HG03439 (cell line): Measurements from ENCODE around the gene ASH1L.
"Not testable (repeated sequence)": the region's sequence is repeated elsewhere in the genome, so short reads cannot be mapped to it uniquely, and the experiment has no call there.

Experiments
- ATAC-seq: cut with Tn5 transposase; IDR thresholded peaks from one replicate; pipeline ENCODE4 v1.9.1; 2021; ENCODE audit warnings: mild to moderate bottlenecking, moderate library complexity; ENCODE audit not compliant: unreplicated experiment

The ASH1L gene

DNA sequence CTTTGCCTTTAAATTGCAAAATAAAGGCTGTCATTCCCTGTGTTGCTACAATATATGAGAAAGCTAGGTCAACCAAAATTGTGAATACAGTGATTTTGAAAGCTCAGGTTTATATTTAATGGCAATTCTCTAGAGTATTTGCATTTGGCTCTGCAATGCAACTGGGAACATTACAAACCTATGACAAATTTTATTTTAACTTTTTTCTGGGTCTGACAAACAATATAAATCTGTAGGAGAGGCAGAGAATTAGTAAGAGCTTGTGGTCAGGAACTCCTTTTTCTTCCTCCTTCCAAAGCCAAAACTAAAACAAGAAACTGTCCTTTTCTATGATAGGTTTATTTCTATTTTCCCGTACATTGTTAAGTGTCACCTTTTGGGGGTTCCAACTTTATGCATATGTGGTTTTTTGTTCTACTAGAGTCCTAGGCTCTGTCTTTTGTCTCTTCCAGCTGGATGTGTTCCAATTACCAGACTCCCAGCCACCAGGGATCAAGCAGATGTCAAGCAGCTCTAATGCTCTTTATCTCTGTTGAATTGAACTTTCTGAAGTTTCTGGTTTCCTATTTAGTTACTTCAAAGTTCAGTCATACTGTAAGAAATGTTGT is 106.9 kb downstream of the ASH1L start:
- ATAC-seq: no peak

DNA sequence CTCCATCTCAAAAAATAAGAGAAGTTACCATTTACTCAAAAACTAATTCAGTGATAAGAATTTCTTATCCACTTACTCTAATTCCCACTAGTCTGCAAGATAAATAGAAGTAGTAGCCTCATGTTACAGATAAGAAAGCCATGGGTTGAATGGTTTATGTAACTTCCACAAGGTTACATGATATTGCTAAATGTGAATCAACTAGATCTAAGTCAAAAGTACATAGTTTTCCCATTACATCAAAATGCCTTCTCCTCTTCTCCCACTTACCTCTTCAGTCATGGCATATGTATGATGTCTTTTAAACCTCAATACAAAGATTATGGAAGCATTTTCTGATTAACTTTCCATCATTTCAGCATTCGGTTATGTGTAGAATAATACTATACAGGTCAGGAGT is 108.5 kb downstream of the ASH1L start:
- ATAC-seq: no peak

- no peak for ATAC-seq
Measured at GRCh38 chr1:155453141-155453540, 109.5 kb downstream of the ASH1L start.

DNA sequence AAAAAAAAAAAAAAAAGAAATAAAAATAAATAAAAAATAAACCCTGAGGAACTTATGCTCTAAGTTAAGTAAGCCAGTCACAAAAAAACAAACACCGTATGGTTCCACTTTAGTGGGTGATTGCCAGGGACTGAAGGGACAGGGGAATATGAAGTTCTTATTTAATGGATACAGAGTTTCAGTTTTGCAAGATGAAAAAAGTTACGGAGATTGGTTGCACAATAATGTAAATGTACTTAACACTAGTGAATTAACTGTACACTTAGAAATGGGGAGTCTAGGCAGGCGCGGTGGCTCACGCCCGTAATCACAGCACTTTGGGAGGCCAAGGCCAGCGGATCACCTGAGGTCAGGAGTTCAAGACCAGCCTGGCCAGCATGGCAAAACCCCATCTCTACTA is 111.4 kb downstream of the ASH1L start:
- ATAC-seq: no peak

DNA sequence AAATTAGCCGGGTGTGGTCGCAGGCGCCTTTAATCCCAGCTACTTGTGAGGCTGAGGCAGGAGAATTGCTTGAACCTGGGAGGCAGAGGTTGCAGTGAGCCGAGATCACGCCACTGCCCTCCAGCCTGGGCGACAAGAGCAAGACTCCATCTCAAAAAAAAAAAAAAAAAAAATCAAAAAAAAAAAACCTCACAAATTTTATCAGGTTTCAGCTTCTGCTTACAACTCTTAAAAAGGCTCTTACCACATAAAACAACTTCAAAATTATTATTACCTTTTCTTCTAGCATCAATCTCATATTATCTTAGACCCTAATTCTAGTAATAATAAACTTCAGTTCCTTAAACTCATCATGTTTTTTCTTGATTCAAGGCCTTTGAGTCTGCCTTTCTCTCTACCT is 120.2 kb downstream of the ASH1L start:
- ATAC-seq: not testable (repeated sequence)

DNA sequence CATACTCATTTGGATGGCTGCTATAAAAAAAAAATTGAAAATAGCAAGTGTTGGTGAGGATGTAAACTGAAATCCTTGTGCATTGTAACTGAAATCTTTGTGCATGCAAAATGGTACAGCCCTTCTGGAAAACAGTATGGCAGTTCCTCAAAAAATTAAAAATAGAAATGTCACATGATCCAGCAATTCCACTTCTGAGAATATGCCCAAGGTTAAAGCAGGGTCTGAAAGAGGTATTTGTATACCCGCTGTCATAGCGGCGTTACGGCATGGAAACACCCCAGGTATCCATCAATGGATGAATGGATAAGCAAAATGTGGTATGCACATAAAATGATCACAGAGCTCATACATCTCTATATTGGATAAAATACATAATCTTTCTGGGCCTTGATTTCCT is 125.2 kb downstream of the ASH1L start:
- ATAC-seq: no peak

DNA sequence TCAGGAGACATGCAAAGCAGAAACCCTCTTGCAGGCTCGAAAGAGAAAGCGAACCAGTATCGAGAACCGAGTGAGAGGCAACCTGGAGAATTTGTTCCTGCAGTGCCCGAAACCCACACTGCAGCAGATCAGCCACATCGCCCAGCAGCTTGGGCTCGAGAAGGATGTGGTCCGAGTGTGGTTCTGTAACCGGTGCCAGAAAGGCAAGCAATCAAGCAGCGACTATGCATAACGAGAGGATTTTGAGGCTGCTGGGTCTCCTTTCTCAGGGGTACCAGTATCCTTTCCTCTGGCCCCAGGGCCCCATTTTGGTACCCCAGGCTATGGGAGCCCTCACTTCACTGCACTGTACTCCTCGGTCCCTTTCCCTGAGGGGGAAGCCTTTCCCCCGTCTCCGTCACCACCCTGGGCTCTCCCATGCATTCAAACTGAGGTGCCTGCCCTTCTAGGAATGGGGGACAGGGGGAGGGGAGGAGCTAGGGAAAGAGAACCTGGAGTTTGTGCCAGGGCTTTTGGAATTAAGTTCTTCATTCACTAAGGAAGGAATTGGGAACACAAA is 128.7 kb downstream of the ASH1L start:
- ATAC-seq: not testable (repeated sequence)

DNA sequence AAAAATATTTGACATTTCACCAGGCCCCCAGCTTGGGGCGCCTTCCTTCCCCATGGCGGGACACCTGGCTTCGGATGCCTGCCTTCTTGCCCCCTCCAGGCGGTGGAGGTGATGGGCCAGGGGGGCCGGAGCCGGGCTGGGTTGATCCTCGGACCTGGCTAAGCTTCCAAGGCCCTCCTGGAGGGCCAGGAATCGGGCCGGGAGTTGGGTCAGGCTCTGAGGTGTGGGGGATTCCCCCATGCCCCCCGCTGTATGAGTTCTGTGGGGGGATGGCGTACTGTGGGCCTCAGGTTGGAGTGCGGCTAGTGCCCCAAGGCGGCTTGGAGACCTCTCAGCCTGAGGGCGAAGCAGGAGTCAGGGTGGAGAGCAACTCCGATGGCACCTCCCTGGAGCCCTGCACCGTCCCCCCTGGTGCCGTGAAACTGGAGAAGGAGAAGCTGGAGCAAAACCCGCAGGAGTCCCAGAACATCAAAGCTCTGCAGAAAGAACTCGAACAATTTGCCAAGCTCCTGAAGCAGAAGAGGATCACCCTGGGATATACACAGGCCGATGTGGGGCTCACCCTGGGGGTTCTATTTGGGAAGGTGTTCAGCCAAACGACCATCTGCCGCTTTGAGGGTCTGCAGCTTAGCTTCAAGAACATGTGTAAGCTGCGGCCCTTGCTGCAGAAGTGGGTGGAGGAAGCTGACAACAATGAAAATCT is 129.3 kb downstream of the ASH1L start:
- not testable (repeated sequence) for ATAC-seq

DNA sequence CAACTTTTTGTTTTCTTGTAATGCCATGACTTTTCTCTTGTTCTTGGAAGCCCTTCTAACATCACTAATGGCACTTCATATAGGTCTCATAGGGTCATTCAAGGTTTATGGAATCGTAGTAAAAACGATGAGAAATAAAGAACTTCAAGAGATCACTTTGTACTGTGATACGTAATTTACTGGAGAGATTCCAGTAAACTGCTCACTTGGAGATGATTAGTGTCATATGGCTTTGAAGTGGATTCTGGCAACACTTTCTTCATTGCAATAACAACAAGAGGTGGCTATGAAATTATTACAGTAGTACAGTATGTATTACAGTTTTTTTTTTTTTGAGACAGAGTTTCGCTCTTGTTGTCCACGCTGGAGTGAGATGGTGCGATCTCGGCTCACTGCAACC is 138.5 kb downstream of the ASH1L start:
- ATAC-seq: no peak

DNA sequence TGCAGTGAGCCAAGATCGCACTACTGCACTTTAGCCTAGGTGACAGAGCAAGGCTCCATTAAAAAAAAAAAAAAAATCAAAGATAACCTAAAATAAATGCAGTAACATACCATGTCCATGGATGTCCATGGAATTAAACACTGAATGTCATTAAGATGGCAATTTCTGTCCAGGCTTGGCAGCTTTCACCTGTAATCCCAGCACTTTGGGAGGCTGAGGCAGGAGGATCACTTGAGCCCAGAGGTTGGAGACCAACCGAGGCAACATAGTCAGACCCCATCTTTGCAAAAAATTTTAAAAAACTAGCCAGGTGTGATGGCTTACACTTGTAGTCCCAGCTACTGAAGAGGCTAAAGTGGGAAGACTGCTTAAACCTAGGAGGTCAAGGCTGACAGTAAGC is 141.8 kb downstream of the ASH1L start:
- ATAC-seq: no peak

DNA sequence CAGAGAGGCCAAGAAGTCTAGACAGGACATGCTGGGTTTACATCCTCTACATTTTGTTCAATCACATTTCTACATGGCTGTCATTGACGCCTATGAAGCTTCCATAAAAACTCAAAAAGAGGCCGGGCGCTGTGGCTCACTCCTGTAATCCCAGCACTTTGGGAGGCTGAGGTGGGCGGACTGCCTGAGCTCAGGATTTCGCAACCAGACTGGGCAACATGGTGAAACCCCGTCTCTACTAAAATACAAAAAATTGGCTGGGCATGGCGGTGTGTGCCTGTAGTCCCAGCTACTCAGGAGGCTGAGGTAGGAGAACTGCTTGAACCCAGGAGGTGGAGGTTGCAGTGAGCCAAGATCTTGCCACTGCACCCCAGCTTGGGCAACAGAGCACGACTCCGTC is 150.8 kb downstream of the ASH1L start:
- ATAC-seq: not testable (repeated sequence)

DNA sequence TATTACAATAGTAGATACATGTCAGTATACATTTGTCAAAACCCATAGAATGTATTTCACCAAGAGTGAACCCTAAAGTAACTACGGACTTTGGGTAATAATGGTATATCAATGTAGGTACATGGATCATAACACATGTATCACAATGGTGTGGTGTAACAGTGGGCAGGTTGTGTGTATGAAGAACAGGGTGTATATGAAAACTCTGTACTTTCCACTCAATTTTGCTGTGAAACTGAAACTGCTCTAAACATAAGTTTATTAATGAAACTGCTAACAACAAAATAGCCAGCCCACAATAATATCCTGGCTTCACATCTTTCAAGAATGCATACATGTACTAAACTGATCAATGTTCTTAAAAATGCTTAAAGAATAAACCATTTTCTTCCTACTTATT is 151.7 kb downstream of the ASH1L start:
- no peak for ATAC-seq

GRCh38 chr1:155396874-155397476 is 165.6 kb downstream of the ASH1L start:
- ATAC-seq: no peak

DNA sequence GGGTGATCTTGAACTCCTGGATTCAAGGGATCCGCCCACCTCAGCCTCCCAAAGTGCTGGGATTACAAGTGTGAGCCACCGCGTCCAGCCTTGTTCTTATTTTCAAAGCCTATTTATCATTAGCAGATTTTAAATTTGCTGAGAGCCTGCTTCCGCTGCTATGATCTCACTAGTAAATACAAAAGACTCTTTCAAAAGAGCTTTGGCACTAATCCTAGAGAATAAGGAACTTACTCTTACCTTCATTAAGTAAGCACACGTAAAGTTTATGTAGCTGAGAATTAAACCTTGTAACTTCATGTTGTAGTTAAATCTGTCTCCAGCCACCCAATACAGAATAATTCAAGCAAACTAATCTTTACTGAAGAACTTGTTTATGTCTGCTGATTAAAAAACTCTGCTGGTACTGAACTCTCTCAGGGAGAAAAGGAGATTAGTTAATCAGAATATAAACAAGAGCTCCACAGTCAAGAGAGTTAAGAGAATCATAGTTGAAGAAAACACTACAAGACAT is 169.6 kb downstream of the ASH1L start:
- ATAC-seq: no peak

DNA sequence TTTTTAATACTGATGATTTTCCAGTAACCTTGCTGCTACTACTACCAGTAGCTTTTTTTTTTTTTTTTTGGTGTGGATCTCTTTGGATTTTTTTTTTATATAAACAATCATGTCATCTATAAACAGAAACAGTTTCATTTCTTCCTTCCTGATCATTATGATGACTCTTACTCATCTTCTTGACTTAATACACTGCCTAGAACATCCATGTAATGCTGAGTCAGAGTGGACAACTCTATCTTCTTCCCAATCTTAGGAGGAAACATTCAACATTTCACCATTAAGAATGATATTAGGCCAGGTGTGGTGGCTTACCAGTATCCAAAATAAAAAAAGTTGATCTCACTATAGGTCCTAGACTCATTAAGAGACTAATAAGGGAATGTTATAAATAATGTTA is 172.8 kb downstream of the ASH1L start:
- ATAC-seq: no peak

GRCh38 chr1:155385836-155386235 is 176.8 kb downstream of the ASH1L start:
- ATAC-seq: not testable (repeated sequence)

DNA sequence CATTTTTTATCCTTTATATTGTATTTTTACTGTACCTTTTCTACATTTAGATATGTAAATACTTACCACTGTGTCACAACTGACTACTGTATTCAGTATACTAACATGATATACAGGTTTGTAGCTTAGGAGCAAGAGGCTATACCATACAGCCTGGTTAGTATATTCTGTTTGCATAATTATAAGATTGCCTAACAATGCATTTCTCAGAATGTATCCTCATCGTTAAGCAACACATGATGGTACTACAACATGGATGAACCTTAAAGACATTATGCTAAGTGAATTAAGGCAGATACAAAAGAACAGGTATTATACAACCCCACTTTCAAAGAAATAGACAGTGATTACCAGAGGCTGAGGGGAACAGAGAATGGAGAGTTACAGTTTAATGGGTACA is 179.2 kb downstream of the ASH1L start:
- no peak for ATAC-seq

GRCh38 chr1:155379631-155380090 is 182.9 kb downstream of the ASH1L start:
- no peak for ATAC-seq

GRCh38 chr1:155379180-155379579 is 183.4 kb downstream of the ASH1L start:
- ATAC-seq: no peak

DNA sequence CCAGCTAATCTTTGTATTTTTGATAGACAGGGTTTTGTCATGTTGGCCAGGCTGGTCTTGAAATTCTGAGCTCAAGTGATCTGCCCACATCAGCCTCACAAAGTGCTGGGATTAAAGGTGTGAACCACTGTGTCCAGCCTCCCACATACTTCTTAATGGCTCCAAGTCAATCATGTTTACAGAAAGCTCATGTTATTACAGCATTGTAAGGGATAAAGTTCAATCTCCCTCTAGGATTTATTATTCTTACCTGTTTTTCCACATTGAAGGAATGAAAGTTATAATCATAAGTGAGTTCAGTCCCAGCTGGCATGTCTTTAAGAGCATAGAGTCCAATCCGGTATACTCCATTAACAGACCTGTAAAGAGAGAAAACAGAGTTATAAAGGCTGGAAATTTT is 202.6 kb downstream of the ASH1L start:
- ATAC-seq: no peak

GRCh38 chr1:155352631-155353030 is 210.0 kb downstream of the ASH1L start:
- ATAC-seq: no peak

GRCh38 chr1:155342842-155343241 is 219.8 kb downstream of the ASH1L start:
- no peak for ATAC-seq
